Measurements from ENCODE around the gene ONECUT3.

- TF ChIP-seq CTCF (IDR thresholded peaks at IDR 0.05) = no peak
- TF ChIP-seq POLR2A (IDR thresholded peaks at IDR 0.05) = no peak
These were observed 7.7 kb upstream of the ONECUT3 start for GRCh38 chr19:1745589-1746031.
